Right lobe of liver (tissue), 4 donors: ENCODE results near the gene ENO1.

Experiments
- CTCF ChIP-seq, 4 donors: fragments of 200-600 bp in 3 of 4; fragments of 450-650 bp in 1 of 4; IDR thresholded peaks; one replicate each; pipeline versions ENCODE4 v1.5.1 to v1.8.0; 2016 to 2022; ENCODE audit warnings: antibody characterized with exemption in 4 of 4, mild to moderate bottlenecking in 2 of 4
- POLR2A ChIP-seq: fragments of 450-650 bp; IDR thresholded peaks from one replicate; pipeline ENCODE4 v1.6.1; 2017; ENCODE audit warnings: antibody characterized with exemption, mild to moderate bottlenecking
- donor health status: DM: no; HTN: no; CAD: no.
- donor health status: DM: no; HTN: no; CAD: no.
- donor health status: DM: no; HTN: yes; CAD: no.

- TF ChIP-seq CTCF (IDR thresholded peaks at IDR 0.05) (peak; percentile 90 to 96 (median 92)), POLR2A (no peak)
Observed at GRCh38 chr1:8848663-8849386, 29.7 kb downstream of the ENO1 start.
